SK-N-SH (cell line): ENCODE results near the gene TBX15. TPM values are rescaled to one million over a fixed set of nuclear protein-coding genes. Genes with fewer than 3 reads are reported as not detected.

Experiments used
- CTCF ChIA-PET: fragments of 300-600, 350-600 bp; formaldehyde crosslinking; extraction: SDS; loops from one replicate; lab custom pipeline; 2021; lab: Yijun Ruan, JAX
- POLR2A ChIA-PET: fragments of 350-600 bp; sonication (Branson Sonifier 250); formaldehyde crosslinking; extraction: SDS; loops from one replicate; lab custom pipeline; 2020; ENCODE audit warnings: antibody characterized with exemption, inconsistent platforms; lab: Yijun Ruan, JAX
- DNase-seq: peaks from one replicate; pipeline ENCODE4 v3.0.0; 2012
- H2AFZ ChIP-seq: fragments of 200-600 bp; sonication (generic); 2 replicates; pipeline ENCODE4 v1.8.1; 2016; ENCODE audit warnings: antibody characterized with exemption, mild to moderate bottlenecking, low read depth
- H3F3A ChIP-seq: fragments of 200-600 bp; sonication (generic); replicated peaks from 2 replicates; pipeline ENCODE3; 2016; ENCODE audit warnings: antibody characterized with exemption, mild to moderate bottlenecking; ENCODE audit not compliant: insufficient read depth
- H3K27ac ChIP-seq, 2 experiments: fragments of 200-500 bp in 1 of 2; fragments of 200-600 bp in 1 of 2; sonication (Bioruptor generic) in 1 of 2; sonication (generic), shearing (Covaris generic) in 1 of 2; 2 replicates each; pipeline versions ENCODE4 v1.5.1 to v1.6.1; 2014 to 2016; ENCODE audit warnings: low read depth in 2 of 2, inconsistent platforms in 1 of 2, low read length in 1 of 2, mild to moderate bottlenecking in 1 of 2, mixed read lengths in 1 of 2
- H3K27me3 ChIP-seq: fragments of 200-600 bp; sonication (generic), shearing (Covaris generic); 2 replicates; pipeline ENCODE4 v1.6.1; 2016; ENCODE audit warnings: mixed run types; ENCODE audit not compliant: insufficient read depth
- H3K36me3 ChIP-seq, 2 experiments: fragments of 200-500 bp in 1 of 2; fragments of 200-600 bp in 1 of 2; sonication (Bioruptor generic) in 1 of 2; sonication (generic) in 1 of 2; replicated peaks in 1 of 2; 2 replicates each; pipeline versions ENCODE3 to v1.5.1; 2014 to 2016; ENCODE audit warnings: low read length in 1 of 2, mild to moderate bottlenecking in 1 of 2; ENCODE audit not compliant: insufficient read depth in 2 of 2, control insufficient read depth in 1 of 2
- H3K4me1 ChIP-seq, 2 experiments: fragments of 200-500 bp in 1 of 2; fragments of 200-600 bp in 1 of 2; sonication (Bioruptor generic) in 1 of 2; sonication (generic), shearing (Covaris generic) in 1 of 2; 2 replicates each; pipeline versions ENCODE4 v1.5.1 to v1.6.1; 2014 to 2016; ENCODE audit warnings: low read depth in 1 of 2, low read length in 1 of 2, mixed run types in 1 of 2; ENCODE audit not compliant: insufficient read depth in 2 of 2, control insufficient read depth in 1 of 2
- H3K4me2 ChIP-seq: fragments of 200-600 bp; sonication (generic), shearing (Covaris generic); 2 replicates; pipeline ENCODE4 v1.6.1; 2017; ENCODE audit warnings: mixed run types
- H3K4me3 ChIP-seq, 2 experiments: fragments of 200-500 bp in 1 of 2; fragments of 200-600 bp in 1 of 2; sonication (Bioruptor generic) in 1 of 2; sonication (generic), shearing (Covaris generic) in 1 of 2; 2 replicates each; pipeline versions ENCODE4 v1.5.1 to v1.8.1; 2014 to 2016; ENCODE audit warnings: low read depth in 2 of 2, inconsistent platforms in 1 of 2, low read length in 1 of 2, mild to moderate bottlenecking in 1 of 2, mixed read lengths in 1 of 2, moderate library complexity in 1 of 2
- H3K79me2 ChIP-seq: fragments of 200-600 bp; sonication (generic); 2 replicates; pipeline ENCODE4 v1.8.1; 2017; ENCODE audit warnings: mild to moderate bottlenecking; ENCODE audit not compliant: insufficient read depth
- H3K9ac ChIP-seq: fragments of 200-600 bp; sonication (generic); 2 replicates; pipeline ENCODE4 v1.6.1; 2017; ENCODE audit warnings: mixed run types
- H3K9me2 ChIP-seq: fragments of 200-600 bp; sonication (generic); 2 replicates; pipeline ENCODE4 v1.6.1; 2017; ENCODE audit warnings: mixed run types
- H3K9me3 ChIP-seq: fragments of 200-600 bp; sonication (generic); 2 replicates; pipeline ENCODE4 v1.6.1; 2017; ENCODE audit warnings: mixed run types, mild to moderate bottlenecking, moderate library complexity
- H4K20me1 ChIP-seq: fragments of 200-600 bp; sonication (generic); 2 replicates; pipeline ENCODE4 v1.6.1; 2017; ENCODE audit warnings: mild to moderate bottlenecking, mixed run types; ENCODE audit not compliant: insufficient read depth
- EZH2phosphoT487 ChIP-seq: fragments of 200-600 bp; sonication (generic); IDR thresholded peaks from 2 replicates; pipeline ENCODE4 v1.6.1; 2017; ENCODE audit warnings: low read depth, mixed run types, mild to moderate bottlenecking, antibody characterized with exemption, moderate library complexity, borderline replicate concordance
- FOXM1 ChIP-seq: IDR thresholded peaks from 2 replicates; pipeline ENCODE4 v1.4.0; 2012; ENCODE audit warnings: low read depth, mild to moderate bottlenecking
- PBX3 ChIP-seq: IDR thresholded peaks from 2 replicates; pipeline ENCODE4; 2012
- POLR2AphosphoS5 ChIP-seq: IDR thresholded peaks from 2 replicates; pipeline ENCODE4 v1.6.1; 2012; ENCODE audit warnings: low read depth, low read length
- RAD21 ChIP-seq: IDR thresholded peaks from 2 replicates; pipeline ENCODE4 v1.6.1; 2012; ENCODE audit warnings: mild to moderate bottlenecking, low read length
- USF2 ChIP-seq: fragments of 150-350 bp; IDR thresholded peaks from 2 replicates; pipeline ENCODE4 v1.6.1; 2017; ENCODE audit warnings: antibody characterized with exemption, low read length, low read depth, borderline replicate concordance
- WGBS: methylation state at CpG from one replicate; pipeline ENCODE4 v1.1.6; 2017; ENCODE audit warnings: low lambda C conversion rate; 5-methylcytosine and 5-hydroxymethylcytosine counted together
- polyA plus RNA-seq, 3 experiments: library from polyadenylated mRNA; depleted of rRNA; stranded (reverse); fragments of >200 nt; gene quantifications; 2 replicates each; pipeline ENCODE4 v1.2.3, GENCODE V29; 2012

Gene TBX15
- polyA plus RNA-seq, 1 of the 3 experiments (the other 2 are of a cell fraction) = 0.02 TPM

- CTCF ChIA-PET = no interaction called here
- POLR2A ChIA-PET = no interaction called here
- no peak overlapping the region for H3K4me2 ChIP-seq
- H3K27me3 ChIP-seq = peaks cover 8% of the 10 kb centered on the region; the same call in 1 of the 2 replicates
- no peak overlapping the region for H3K27ac ChIP-seq
- no peaks in the 10 kb centered on the region for H3K79me2 ChIP-seq
- DNase-seq = no peak
- TF ChIP-seq PBX3 (no peak), EZH2phosphoT487 (no peak), USF2 (no peak)
- H3F3A ChIP-seq = no peaks in the 10 kb centered on the region
- no peaks in the 10 kb centered on the region for H4K20me1 ChIP-seq
- no peaks in the 10 kb centered on the region for H3K36me3 ChIP-seq
- no peak overlapping the region for H2AFZ ChIP-seq
- WGBS = 6% methylated on average over 4 of the region's 4 CpGs
- H3K9me3 ChIP-seq = no peaks in the 10 kb centered on the region
- no peaks in the 10 kb centered on the region for H3K4me1 ChIP-seq
- no peak overlapping the region for H3K9ac ChIP-seq
- H3K9me2 ChIP-seq = no peaks in the 10 kb centered on the region
- H3K4me3 ChIP-seq = no peak overlapping the region
These were observed 43.6 kb downstream of the TBX15 start for GRCh38 chr1:118944546-118944945.

- Histone ChIP-seq H3K9me2 (no peaks in the 10 kb centered on the region), H3K79me2 (no peaks in the 10 kb centered on the region), H3K4me1 (no peaks in the 10 kb centered on the region), H3K9me3 (no peaks in the 10 kb centered on the region), H3K27ac (no peak overlapping the region), H3K4me2 (no peak overlapping the region), H2AFZ (no peak overlapping the region), H3K9ac (no peak overlapping the region), H3K4me3 (no peak overlapping the region), H4K20me1 (no peaks in the 10 kb centered on the region), H3F3A (no peaks in the 10 kb centered on the region), H3K36me3 (no peaks in the 10 kb centered on the region), H3K27me3 (peaks cover 8% of the 10 kb centered on the region; the same call in 1 of the 2 replicates)
- ChIA-PET POLR2A (no interaction called here), CTCF (no interaction called here)
- TF ChIP-seq FOXM1 = no peak
- no peak for TF ChIP-seq USF2
- TF ChIP-seq POLR2AphosphoS5 = no peak
- DNase-seq = no peak
- 2% methylated on average over 2 of the region's 2 CpGs for WGBS
These were observed 44.0 kb downstream of the TBX15 start for GRCh38 chr1:118944133-118944532.

- POLR2A ChIA-PET = no interaction called here
- no peaks in the 10 kb centered on the region for H4K20me1 ChIP-seq
These were observed 47.2 kb downstream of the TBX15 start for GRCh38 chr1:118940957-118941356.

More at GRCh38 chr1:118940957-118941356, 47.2 kb downstream of the TBX15 start:
- Histone ChIP-seq H3F3A (no peaks in the 10 kb centered on the region), H2AFZ (no peak overlapping the region), H3K27me3 (peaks cover 8% of the 10 kb centered on the region; the same call in 1 of the 2 replicates), H3K9ac (no peak overlapping the region), H3K4me2 (no peak overlapping the region), H3K9me3 (no peaks in the 10 kb centered on the region), H3K36me3 (no peaks in the 10 kb centered on the region), H3K4me3 (no peak overlapping the region), H3K4me1 (no peaks in the 10 kb centered on the region), H3K27ac (no peak overlapping the region), H3K79me2 (no peaks in the 10 kb centered on the region), H3K9me2 (no peaks in the 10 kb centered on the region)
- no peak for TF ChIP-seq RAD21
- WGBS = 19% methylated on average over 3 of the region's 3 CpGs
- DNase-seq = no peak
- CTCF ChIA-PET = no interaction called here
